ENCODE data around the gene WDR37. TPM values are rescaled to one million over a fixed set of nuclear protein-coding genes. Genes with fewer than 3 reads are reported as not detected.

WDR37 gene
- total and polyA plus RNA-seq, 9 of the 15 experiments (the other 6 are each of a cell fraction or from before 2014, with no cell fraction given), result 2.3 to 11.6 (median 6.7) TPM

DNA sequence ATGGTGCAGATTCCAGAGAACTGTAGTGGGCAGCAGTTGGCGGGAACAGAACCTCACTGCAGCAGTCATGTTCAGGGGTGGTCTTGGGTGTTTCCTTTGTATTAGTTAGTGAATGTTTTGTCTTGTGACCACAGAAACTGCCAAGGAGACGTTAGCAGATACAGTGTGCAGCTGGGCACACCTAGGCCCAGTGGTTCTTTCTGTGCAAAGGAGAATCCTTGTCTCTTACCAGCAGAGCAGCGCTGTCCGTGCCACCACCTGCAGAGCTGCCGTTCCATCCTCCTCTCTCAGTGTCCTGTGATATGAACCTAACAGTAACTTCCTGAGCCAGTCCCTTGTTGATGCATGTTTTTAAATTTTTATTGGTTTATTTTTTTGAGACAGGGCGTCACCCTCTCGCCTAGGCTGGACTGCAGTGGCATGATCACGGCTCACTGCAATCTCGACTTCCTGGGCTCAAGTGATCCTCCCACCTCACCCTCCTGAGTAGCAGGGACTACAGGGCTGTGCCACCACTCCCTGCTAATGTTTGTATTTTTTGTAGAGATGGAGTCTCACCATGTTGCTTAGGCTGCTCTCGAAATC lies 60.6 kb downstream of the WDR37 start (continued):
- TF ChIP-seq, protein P1, sequence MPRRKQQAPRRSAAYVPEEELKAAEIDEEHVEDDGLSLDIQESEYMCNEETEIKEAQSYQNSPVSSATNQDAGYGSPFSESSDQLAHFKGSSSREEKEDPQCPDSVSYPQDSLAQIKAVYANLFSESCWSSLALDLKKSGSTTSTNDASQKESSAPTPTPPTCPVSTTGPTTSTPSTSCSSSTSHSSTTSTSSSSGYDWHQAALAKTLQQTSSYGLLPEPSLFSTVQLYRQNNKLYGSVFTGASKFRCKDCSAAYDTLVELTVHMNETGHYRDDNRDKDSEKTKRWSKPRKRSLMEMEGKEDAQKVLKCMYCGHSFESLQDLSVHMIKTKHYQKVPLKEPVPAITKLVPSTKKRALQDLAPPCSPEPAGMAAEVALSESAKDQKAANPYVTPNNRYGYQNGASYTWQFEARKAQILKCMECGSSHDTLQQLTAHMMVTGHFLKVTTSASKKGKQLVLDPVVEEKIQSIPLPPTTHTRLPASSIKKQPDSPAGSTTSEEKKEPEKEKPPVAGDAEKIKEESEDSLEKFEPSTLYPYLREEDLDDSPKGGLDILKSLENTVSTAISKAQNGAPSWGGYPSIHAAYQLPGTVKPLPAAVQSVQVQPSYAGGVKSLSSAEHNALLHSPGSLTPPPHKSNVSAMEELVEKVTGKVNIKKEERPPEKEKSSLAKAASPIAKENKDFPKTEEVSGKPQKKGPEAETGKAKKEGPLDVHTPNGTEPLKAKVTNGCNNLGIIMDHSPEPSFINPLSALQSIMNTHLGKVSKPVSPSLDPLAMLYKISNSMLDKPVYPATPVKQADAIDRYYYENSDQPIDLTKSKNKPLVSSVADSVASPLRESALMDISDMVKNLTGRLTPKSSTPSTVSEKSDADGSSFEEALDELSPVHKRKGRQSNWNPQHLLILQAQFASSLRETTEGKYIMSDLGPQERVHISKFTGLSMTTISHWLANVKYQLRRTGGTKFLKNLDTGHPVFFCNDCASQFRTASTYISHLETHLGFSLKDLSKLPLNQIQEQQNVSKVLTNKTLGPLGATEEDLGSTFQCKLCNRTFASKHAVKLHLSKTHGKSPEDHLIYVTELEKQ (CRISPR knock-in tag; IDR thresholded peaks at IDR 0.05), result no peak
- TF ChIP-seq, protein P2, sequence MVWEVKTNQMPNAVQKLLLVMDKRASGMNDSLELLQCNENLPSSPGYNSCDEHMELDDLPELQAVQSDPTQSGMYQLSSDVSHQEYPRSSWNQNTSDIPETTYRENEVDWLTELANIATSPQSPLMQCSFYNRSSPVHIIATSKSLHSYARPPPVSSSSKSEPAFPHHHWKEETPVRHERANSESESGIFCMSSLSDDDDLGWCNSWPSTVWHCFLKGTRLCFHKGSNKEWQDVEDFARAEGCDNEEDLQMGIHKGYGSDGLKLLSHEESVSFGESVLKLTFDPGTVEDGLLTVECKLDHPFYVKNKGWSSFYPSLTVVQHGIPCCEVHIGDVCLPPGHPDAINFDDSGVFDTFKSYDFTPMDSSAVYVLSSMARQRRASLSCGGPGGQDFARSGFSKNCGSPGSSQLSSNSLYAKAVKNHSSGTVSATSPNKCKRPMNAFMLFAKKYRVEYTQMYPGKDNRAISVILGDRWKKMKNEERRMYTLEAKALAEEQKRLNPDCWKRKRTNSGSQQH (CRISPR knock-in tag; IDR thresholded peaks at IDR 0.05), result no peak
- TF ChIP-seq HDAC2 (IDR thresholded peaks at IDR 0.05) (no peak), HDAC6 (IDR thresholded peaks at IDR 0.05; ENCODE audit: low read depth, low read length) (no peak), ZNF561 (CRISPR knock-in tag; conservative IDR thresholded peaks at IDR 0.05) (no peak), RAD21 (CRISPR knock-in tag; conservative IDR thresholded peaks at IDR 0.05 in 1 of 2, IDR thresholded peaks at IDR 0.05 in 1 of 2) (no peak), BRCA1 (IDR thresholded peaks at IDR 0.05) (no peak), BRCA1 (CRISPR knock-in tag; IDR thresholded peaks at IDR 0.05) (no peak)
- TF ChIP-seq, protein P3, sequence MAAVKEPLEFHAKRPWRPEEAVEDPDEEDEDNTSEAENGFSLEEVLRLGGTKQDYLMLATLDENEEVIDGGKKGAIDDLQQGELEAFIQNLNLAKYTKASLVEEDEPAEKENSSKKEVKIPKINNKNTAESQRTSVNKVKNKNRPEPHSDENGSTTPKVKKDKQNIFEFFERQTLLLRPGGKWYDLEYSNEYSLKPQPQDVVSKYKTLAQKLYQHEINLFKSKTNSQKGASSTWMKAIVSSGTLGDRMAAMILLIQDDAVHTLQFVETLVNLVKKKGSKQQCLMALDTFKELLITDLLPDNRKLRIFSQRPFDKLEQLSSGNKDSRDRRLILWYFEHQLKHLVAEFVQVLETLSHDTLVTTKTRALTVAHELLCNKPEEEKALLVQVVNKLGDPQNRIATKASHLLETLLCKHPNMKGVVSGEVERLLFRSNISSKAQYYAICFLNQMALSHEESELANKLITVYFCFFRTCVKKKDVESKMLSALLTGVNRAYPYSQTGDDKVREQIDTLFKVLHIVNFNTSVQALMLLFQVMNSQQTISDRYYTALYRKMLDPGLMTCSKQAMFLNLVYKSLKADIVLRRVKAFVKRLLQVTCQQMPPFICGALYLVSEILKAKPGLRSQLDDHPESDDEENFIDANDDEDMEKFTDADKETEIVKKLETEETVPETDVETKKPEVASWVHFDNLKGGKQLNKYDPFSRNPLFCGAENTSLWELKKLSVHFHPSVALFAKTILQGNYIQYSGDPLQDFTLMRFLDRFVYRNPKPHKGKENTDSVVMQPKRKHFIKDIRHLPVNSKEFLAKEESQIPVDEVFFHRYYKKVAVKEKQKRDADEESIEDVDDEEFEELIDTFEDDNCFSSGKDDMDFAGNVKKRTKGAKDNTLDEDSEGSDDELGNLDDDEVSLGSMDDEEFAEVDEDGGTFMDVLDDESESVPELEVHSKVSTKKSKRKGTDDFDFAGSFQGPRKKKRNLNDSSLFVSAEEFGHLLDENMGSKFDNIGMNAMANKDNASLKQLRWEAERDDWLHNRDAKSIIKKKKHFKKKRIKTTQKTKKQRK (IDR thresholded peaks at IDR 0.05; ENCODE audit: borderline replicate concordance, low read depth, low read length), result no peak
- TF ChIP-seq, protein P4, sequence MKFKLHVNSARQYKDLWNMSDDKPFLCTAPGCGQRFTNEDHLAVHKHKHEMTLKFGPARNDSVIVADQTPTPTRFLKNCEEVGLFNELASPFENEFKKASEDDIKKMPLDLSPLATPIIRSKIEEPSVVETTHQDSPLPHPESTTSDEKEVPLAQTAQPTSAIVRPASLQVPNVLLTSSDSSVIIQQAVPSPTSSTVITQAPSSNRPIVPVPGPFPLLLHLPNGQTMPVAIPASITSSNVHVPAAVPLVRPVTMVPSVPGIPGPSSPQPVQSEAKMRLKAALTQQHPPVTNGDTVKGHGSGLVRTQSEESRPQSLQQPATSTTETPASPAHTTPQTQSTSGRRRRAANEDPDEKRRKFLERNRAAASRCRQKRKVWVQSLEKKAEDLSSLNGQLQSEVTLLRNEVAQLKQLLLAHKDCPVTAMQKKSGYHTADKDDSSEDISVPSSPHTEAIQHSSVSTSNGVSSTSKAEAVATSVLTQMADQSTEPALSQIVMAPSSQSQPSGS (CRISPR knock-in tag; IDR thresholded peaks at IDR 0.05), result no peak

Data from K562 (cell line).